ENCODE measurements around the gene SLC1A6.
"Not testable (repeated sequence)": the region's sequence is repeated elsewhere in the genome, so short reads cannot be mapped to it uniquely, and the experiment has no call there.

The SLC1A6 gene

GRCh38 chr19:14979476-14980255 lies at the start of gene SLC1A6:
SLC1A6 (minus strand) TSS chr19:14979864; CDS start chr19:14972910, 6,954 bp downstream.
- no peak for DNase-seq (ENCODE audit: low spot score)

- DNase-seq (ENCODE audit: low spot score): no peak
Measured at GRCh38 chr19:15028490-15028889, 48.8 kb upstream of the SLC1A6 start.

DNA sequence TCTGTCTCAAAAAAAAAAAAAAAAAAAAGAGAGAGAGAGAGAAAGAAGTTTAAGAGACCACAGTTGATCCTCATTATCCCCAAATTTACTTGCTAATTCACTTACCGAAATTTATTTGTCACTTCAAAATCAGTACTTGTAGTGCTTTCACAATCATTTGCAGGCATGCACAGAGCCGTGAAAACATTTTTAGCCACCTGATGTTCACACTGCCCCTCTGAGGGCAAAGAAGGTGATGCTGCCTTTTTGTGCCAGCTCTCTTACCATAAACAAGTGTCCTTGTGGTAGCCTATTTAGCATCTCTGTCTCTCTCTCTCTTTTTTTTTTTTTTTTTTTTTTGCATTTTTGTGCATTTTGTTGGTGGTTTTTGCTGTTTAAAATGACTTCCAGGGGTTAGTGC lies 45.6 kb upstream of the SLC1A6 start:
- DNase-seq (ENCODE audit: low spot score): peak; percentile 34

- no peak for DNase-seq (ENCODE audit: low spot score)
Measured at GRCh38 chr19:15022752-15023151, 43.1 kb upstream of the SLC1A6 start.

- DNase-seq (ENCODE audit: low spot score): no peak
Measured at GRCh38 chr19:15021286-15022007, 41.8 kb upstream of the SLC1A6 start.

- DNase-seq (ENCODE audit: low spot score): not testable (repeated sequence)
Measured at GRCh38 chr19:15018836-15019235, 39.2 kb upstream of the SLC1A6 start.

DNA sequence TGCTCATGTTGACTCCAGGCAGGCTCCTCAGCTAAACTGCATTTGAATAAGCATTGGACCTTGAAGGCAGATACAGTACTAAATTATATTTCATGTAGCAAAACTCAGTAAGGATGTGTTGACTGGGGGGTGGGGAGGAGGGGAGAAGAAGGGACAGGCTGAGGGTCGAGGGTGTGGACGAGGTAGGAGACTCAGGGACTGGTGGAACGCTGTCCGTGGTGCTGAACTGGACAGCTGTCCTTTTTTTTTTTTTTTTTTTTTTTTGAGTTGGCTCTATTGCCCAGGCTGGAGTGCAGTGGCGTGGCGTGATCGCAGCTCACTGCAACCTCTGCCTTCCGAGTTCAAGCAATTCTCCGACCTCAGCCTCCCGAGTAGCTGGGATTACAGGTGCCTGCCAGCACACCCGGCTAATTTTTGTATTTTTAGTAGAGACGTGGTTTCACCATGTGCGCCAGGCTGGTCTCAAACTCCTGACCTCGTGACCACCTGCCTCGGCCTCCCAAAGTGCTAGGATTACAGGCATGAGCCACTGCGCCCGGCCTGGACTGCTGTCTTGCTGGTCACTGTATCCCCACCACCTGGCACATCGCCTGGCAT lies 36.4 kb upstream of the SLC1A6 start:
- DNase-seq (ENCODE audit: low spot score): peak; percentile 28

DNA sequence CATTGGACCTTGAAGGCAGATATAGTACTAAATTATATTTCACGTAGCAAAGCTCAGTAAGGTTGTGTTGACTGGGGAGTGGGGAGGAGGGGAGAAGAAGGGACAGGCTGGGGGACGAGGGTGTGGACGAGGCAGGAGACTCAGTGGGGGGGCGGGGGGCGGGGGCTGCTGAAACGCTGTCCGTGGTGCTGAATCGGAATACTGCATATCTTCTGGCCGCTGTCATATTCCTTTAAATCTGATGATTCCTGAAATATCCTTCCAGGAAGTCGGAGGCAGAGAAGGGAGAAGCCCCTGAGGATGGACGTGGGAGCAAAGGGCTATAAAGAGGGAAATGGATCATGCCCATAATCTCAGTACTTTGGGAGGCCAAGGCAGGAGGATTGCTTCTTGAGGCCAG lies 34.9 kb upstream of the SLC1A6 start:
- no peak for DNase-seq (ENCODE audit: low spot score)

DNA sequence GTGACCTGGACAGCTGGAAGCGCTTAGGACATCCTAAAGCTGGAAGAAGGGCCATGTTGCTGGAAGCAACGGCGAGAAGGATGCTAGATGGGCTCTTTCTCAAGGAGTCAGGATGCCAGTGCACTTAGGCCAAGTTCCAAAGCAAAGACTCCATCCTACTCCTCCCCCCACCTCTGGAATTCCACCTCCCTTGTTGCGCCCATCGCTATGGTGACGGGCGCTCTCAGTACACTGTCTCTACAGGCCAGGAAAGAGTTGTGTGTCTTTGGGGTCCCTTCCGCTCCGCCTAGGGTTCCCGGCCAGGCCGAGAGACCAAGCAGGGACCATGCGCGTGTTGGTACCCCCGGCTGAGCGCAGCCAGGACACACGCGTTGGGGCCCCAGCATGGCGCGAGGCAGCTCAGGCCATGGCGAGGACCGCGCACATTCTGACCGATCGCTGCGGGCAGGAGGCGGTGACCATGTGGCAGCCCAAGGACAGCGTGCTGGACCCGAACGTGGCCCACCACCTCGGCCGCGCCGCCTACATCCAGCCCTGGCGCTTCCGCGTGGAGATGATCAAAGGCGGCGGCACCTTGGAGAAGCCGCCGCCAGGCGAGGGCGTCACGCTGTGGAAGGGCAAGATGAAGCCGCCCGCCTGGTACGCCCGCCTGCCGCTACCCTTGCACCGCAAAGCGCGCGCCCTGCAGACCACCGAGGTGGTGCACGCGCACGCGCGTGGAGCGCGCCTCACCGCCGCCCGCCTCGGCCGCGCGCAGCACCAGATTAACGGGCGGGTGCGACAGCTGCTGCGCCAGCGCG lies 31.0 kb upstream of the SLC1A6 start:
- DNase-seq (ENCODE audit: low spot score): no peak

GRCh38 chr19:15008308-15008707 lies 28.6 kb upstream of the SLC1A6 start:
- no peak for DNase-seq (ENCODE audit: low spot score)

- DNase-seq (ENCODE audit: low spot score): no peak
Measured at GRCh38 chr19:14997981-14998380, 18.3 kb upstream of the SLC1A6 start.

GRCh38 chr19:14992780-14993179 lies 13.1 kb upstream of the SLC1A6 start:
- DNase-seq (ENCODE audit: low spot score): no peak

GRCh38 chr19:14985133-14985532 lies 5.5 kb upstream of the SLC1A6 start:
- no peak for DNase-seq (ENCODE audit: low spot score)

DNA sequence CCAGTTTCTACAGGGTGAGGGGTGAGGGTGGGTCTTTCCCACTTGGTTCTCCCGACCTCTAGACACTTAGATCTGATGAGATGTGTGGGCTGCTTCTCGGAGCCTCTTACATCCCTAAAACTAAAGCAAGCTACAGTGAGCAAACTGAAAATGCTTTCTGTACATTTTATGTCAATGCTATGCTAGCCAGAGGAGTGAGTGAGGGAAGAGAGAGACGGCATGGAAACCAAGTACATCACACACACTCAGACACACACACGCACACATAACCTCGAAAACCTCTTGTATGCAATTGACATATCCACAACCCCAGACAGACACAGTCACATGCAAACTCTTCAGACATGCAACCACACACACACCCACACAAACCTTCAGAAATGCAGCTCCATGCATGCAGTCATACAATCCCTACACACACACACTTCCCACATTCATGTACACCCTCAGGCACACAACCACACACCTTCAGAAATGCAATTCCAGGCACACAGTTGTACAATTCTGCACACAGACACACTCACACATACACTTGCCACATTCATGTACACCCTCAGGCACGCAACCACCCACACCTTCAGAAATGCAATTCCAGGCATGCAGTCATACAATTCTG lies 1.4 kb downstream of the SLC1A6 start:
- DNase-seq (ENCODE audit: low spot score): no peak

- no peak for DNase-seq (ENCODE audit: low spot score)
Measured at GRCh38 chr19:14977128-14977527, 2.5 kb downstream of the SLC1A6 start.

DNA sequence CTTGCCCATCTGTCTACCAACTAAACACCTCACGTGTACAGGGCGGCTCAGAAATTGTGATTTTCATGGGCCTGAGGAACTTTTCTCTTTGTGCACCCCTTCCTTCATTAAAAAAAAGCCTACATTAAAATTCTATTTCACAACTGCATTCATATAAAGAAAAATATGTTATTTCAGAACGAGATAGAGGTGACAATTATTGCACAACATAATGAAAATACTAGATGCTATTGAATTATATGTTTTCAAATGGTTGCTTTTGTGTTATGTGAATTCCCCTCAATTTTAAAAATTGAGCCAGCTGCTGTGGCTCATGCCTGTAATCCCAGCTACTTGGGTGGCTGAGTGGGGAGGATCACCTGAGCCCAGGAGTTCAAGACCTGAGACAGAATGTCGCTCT lies 5.2 kb downstream of the SLC1A6 start:
- DNase-seq (ENCODE audit: low spot score): no peak

DNA sequence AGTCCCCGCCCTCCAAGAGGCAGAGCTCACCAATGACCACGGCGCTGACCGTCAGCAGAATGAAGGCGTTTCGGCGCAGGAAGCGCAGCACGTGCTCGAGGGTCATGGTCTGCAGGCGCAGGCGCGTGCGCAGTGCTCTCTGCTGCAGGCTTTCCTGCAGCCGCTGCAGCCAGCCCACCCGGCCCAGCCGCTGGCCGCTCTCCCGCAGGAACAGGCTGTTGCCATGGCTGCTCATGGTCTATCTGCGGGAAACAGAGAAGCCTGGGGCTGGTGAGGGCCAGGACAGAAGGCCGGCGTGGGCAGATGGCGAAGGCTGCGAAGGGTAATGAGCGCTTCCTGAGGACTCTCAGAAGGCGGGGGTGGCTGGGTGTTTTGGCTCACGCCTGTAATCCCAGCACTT lies 7.0 kb downstream of the SLC1A6 start:
- no peak for DNase-seq (ENCODE audit: low spot score)

DNA sequence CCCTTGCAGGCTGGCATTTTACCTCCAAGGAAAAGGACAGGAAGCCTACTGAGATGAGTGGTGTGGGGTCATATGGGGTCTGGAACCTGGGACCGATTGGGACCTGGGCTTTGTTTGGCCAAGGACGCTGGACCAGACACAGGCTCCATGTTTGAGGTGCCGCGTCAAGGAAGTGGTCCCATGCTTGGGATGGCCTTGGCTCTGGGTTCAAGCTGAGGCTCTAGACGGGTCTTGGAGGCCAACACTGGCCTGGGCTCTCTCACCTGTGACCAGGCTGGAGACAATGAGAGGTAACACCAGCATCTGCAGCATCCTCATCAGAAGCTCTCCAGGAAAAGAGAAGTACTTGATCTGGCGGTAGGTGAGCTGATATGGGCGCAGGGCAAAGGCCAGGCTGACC lies 8.2 kb downstream of the SLC1A6 start:
- DNase-seq (ENCODE audit: low spot score): no peak

DNA sequence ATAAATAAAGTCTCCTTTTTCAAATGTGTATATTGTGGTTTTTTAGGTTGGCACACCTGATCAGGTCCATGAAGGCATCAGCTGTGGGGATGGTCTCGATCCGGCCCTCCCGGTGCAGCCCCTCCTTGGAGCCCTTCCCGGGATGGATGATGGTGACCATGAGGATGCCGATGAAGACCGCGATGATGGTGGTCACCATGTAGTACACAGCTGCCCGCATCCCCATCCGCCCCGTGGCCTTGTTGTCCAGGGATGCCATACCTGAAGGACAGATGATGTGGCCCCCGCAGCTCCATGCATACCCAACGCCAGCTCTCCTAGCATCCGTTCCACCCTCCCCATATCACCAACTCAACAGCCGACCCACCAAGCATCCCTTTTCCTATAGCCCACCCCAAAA lies 11.4 kb downstream of the SLC1A6 start:
- no peak for DNase-seq (ENCODE audit: low spot score)

GRCh38 chr19:14961956-14962685 lies 17.5 kb downstream of the SLC1A6 start:
- DNase-seq (ENCODE audit: low spot score): no peak

GRCh38 chr19:14959263-14959662 lies 20.4 kb downstream of the SLC1A6 start:
- DNase-seq (ENCODE audit: low spot score): no peak
